Measurements from ENCODE around the gene PDE1A. TPM values are rescaled to one million over a fixed set of nuclear protein-coding genes. Genes with fewer than 3 reads are reported as not detected.
A peak's percentile ranks its signal among the peaks of the same experiment; 100 is the strongest.
"Not testable (repeated sequence)": the region's sequence is repeated elsewhere in the genome, so short reads cannot be mapped to it uniquely, and the experiment has no call there.

The PDE1A gene
- total RNA-seq, 1 donor from 2014 or later: 3.0 TPM

DNA sequence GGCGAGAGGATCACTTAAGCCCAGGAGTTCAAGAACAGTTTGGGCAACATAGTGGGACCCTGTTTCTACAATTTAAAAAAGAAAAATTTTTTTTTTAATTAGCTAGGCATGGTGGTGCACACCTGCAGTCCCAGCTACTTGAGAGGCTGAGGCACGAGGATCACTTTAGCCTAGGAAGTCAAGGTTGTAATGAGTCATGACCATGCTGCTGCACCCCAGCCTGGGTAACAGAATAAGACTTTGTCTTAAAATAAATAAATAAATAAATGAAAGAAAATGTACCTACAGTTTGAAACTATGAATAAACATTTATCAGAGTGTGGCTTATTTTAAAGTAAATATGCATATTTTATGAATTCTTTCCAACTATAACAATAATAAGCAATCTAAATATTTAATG lies 16.7 kb downstream of the PDE1A start:
- no peak for DNase-seq (ENCODE audit: low read depth in 2 of 2)

DNA sequence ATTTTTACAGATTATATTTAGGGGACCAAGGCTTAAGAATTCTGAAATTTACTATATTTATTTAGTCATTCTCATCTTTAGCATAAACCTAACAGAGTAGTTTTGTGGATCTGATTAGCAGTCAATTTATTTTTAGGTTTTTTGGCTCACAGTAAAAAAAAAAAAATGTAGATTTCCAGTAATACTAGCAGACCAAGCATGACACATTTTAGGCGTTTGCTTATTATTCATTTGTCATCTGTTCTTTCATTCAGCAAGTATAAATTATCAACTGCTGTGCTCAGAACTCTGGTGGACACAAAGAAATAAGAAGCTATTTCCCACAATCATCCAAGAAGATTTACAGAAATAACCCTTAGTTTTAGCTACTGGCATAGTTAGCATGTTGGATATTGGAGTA lies 20.6 kb downstream of the PDE1A start:
- no peak for DNase-seq (ENCODE audit: low read depth in 2 of 2)

DNA sequence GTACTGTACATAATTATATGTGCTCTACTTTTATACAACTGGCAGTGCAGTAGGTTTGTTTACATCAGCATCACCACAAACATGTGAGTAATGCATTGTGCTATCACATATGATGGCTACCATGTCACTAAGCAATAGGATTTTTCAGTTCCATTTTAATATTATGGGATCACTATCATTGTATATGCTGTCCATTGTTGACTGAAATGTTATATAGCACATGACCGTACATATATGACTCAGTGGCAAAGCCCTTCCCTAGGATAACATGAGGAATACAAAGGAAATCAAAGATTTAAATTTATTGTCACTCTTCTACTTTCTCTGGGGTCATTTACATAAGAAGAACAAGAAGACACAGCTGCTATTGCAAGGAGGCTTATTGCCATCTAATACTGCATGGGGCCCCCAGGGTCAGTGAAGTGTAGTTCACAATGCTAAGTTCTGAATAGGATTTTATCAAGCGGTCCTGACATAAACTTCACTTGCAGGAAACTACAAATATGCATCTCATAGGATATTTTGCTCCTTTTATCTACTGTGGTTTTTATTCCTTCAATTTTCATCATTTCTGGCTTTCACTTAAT lies 21.8 kb downstream of the PDE1A start:
- DNase-seq (ENCODE audit: low read depth in 2 of 2): no peak

DNA sequence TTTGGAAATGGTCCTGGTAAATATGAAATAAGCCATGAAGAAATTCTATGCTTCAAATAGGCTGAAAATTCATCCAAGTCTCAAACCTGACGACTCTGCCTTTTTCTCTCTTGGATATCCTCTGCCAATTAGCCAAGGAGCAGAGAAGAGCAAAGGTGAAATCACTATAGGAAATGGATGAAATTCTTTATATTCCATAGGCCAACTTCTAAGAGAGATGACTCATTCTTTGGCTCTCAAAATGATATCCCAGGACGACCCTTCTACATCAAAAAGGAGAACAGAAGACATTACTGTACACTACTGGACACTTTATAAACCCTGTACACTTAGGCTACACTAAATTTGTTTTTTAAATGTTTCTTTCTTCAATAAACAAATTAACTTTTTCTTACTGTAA lies 22.7 kb downstream of the PDE1A start:
- peak in 1 of 2 donors; percentile 56 for DNase-seq (ENCODE audit: low read depth in 2 of 2)

DNA sequence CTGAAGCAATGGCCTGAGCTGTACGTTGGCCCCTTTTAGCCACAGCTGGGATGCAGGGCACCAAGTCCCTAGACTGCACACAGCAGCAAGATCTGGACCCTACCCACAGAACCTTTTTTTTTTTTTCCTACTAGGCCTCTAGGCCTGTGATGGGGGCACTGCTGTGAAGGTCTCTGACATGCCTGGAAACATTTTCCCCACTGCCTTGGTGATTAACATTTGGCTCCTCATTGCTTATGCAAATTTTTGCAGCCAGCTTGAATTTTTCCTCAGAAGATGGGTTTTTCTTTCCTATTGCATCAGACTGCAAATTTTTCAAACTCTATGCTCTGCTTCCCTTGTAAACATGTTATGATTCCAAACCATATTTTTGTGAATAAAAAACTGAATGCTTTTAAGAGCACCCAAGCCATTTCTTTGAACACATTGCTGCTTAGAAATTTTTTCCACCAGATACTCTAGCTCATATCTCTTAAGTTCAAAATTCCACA lies 33.5 kb downstream of the PDE1A start:
- no peak for DNase-seq (ENCODE audit: low read depth in 2 of 2)

DNA sequence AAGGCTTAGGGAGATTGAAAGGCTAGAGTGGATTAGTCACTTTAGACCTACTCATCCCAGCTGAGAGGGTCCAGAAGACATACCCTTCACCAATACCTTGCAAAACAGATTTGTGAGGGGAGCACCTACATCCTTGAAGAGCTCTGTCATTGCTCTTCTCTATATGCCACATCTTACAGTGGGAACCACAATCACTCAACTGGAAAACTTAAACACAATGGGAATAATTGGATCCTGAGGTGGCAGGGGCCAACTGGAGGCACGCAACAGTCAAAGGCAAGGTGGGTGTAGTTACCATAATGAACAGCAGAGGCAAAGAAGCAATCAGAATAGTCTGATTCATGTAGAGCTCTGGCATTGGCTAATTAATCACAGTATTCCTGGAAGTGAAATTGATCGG lies 35.4 kb downstream of the PDE1A start:
- no peak for DNase-seq (ENCODE audit: low read depth in 2 of 2)

DNA sequence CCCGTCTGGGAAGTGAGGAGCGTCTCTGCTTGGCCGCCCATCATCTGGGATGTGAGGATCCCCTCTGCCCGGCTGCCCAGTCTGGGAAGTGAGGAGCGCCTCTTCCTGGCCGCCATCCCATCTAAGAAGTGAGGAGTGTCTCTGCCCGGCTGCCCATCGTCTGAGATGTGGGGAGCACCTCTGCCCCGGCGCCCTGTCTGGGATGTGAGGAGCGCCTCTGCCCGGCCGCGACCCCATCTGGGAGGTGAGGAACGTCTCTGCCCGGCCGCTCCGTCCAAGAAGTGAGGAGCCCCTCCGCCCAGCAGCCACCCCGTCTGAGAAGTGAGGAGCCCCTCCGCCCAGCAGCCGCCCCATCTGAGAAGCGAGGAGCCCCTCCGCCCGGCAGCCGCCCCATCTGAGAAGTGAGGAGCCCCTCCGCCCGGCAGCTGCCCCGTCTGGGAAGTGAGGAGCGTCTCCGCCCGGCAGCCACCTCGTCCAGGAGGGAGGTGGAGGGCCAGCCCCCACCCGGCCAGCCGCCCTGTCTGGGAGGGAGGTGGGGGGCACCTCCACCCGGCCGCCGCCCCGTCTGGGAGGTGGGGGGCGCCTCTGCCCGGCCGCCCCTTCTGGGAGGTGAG lies 40.5 kb downstream of the PDE1A start:
- DNase-seq (ENCODE audit: low read depth in 2 of 2): not testable (repeated sequence)

DNA sequence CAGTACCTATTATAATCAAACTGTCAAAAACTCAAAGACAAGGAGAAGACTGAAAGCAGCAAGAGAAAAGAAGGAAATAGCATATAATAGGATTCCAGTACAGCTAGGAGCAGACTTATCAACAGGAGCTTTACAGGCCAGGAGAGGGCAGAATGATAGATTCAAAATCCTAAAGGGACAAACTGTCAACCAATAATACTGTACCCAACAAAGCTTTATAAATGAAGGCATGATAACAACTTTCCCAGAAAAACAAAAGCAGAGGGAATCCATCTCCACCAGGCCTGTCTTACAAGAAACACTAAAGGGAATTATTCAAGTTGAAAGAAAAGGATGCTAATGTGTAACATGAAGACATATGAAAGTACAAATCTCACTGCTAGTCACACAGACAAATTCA lies 42.0 kb downstream of the PDE1A start:
- DNase-seq (ENCODE audit: low read depth in 2 of 2): no peak

DNA sequence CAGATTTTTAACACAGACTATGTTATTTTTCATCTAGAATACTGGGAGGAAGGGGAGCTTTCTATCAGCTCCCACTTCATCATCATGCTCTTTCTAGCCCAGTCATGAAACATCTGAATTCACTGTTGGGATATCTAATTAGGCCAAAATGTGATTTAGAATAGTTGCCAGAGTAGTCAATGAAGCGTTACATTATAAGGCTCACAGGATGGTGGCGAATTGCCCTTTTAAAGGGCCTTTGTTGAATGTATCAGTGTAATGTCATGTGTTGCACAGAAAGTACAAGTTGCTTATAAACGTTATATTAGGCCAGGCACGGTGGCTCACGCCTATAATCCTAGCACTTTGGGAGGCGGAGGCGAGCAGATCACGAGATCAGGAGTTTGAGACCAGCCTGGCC lies 45.6 kb downstream of the PDE1A start:
- DNase-seq (ENCODE audit: low read depth in 2 of 2): no peak

DNA sequence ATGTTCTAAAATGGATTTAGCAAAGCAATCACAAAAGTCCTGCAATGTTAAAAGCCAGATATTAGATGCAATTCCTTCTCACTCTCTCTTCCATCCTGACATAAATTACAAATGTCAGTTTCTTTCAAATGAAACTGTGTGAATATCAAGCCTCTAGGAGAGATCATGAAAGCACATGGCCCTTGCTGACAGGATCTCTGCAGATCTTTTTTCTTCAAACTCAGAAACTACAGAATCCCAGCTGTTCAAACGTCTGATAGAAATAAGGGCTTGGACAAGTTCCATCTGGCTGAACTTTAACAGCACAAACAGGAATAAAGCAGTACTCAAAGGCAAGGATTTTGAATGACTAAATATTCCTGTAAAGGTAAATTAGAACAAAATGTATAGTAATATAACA lies 47.6 kb downstream of the PDE1A start:
- DNase-seq (ENCODE audit: low read depth in 2 of 2): peak in 1 of 2 donors; percentile 11

DNA sequence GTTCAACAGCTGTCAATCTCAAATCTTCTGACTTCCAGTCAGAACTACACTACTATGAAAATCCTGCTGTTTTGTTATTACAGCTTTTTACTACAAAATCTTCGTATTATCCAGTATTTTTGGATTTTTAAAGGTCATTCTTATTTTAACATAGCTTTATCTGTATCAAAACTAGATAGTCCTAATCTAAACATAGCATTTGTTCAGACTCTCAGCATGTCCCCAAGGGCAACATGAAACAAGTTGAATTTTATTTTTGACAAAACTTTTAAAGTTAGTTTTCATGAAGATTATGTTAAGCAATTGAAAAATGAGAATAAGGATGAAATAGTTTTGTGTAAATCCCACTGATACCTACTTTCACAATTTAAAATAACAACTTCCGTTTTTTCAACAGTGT lies 48.1 kb downstream of the PDE1A start:
- DNase-seq (ENCODE audit: low read depth in 2 of 2): no peak

DNA sequence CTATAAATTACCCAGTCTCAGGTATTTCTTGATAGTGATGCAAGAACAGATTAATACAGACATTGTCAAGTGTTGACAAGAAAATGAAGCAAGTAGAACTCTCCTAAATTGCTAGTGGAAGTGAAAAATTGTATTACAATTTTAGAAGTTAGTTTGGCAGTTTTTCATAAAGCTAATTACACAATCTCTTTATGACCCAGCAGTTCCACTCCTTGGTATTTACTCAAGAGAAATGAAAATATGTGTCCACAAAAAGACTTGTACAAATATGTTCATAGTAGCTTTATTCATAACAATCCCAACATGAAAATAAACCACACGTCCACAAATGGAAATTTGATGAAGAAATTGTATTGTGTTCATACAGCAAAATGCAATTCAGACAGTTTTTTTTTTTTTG lies 49.4 kb downstream of the PDE1A start:
- DNase-seq (ENCODE audit: low read depth in 2 of 2): no peak

DNA sequence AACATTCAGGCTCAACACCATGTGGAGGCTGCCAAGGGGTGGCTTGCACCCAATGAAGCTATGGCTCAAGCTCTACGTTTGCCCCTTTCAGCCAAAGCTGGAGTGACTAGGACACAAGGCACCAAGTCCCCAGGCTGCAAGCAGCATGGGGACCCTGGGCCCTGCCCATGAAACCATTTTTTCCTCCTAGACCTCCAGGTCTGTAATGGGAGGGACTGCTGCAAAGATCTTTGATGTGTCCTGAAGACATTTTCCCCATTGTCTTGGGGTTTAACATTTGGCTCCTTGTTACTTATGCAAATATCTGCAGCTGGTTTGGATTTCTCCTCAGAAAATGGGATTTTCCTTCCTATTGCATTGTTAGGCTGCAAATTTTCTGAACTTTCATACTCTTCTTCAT lies 51.0 kb downstream of the PDE1A start:
- no peak for DNase-seq (ENCODE audit: low read depth in 2 of 2)

DNA sequence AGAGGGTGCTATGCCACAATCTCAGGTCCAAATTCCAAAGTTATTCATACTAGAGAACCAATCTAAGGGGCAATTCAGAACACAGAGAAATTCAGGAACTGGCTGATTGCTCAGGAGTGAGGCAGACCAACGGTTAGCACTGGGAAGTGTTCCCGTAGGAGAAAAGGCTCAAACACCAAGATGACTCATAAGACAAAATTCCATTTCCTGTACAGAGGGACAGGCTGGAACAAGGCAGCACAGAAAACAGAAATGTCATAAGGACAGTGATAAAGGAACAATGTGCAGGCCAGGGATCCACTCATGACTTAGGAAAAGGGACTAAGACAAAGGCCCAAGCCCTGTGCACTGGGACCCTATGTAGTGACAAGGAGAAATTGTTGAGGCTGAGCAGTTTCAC lies 54.2 kb downstream of the PDE1A start:
- peak in 1 of 2 donors; percentile 88 for DNase-seq (ENCODE audit: low read depth in 2 of 2)

DNA sequence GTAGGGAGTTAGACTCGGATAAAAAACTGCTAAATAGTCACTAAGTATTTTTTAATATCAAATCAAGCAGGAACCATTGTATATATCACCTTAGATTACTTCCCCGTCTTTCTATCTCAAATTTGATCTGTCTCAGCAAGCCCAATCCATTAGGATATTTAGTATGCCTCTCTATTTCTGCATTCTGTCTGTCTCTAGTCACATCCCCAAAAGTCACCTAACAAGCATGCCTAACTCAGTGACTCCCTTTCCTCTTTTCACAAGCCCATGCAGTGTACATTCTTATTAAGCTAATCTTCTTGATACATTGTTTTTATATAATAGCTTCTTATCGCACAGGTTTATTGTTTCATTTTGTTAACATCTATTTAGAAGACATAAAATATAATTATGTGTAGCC lies 57.8 kb downstream of the PDE1A start:
- no peak for DNase-seq (ENCODE audit: low read depth in 2 of 2)

DNA sequence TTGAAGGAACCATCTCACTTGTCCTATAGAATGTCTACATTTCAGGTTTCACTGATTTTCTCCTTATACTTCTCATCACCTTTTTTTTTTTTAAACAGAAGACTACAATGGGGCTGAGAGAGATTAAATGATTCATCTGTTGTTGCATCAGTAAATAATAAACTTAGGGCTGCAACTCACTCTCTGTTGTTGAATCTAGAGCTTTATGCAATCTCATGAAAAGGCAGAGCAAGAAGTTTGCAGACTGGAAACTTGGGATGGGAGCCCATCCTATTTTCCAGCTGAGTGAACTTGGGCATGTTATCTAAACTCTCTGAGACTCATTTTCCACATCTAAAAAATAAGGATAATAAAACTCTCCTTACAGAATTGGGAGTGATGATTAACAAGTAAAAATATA lies 58.4 kb downstream of the PDE1A start:
- no peak for DNase-seq (ENCODE audit: low read depth in 2 of 2)

DNA sequence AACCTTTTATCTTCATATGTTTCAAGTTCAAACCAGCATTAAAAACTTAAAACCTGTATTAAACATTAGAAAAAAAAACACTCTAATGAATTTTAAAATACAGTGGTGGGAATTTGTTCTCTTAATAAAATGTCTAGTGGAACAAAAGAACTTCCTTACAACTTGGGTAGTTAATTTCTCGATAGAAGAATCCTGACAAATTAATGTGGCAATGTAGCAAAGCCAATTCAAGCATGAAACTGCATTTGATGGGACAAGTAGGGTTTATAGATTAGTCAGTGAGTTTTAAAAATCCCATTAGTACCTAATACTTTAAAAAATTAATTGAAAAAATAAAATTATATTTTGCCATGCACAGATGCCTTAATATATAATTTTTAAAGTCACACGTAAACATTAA lies 59.4 kb downstream of the PDE1A start:
- DNase-seq (ENCODE audit: low read depth in 2 of 2): no peak

DNA sequence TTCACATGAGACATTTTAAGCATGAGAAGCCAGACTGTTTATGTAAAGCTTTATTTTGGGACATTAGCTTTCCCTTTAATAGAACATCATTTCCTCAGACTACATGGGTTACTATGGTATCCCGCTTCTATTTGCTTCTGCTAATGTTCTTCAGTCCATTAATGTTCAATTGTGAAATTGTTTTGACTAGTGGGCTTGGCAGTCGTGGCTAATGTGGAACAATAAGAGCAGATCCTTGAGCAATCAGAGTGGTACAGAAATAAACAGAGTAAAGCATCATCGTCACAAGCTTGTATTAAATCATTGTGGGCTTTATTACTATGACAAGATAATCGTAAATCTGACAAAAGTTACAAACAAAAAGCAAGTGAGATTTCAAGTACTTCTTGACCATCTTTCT lies 60.2 kb downstream of the PDE1A start:
- DNase-seq (ENCODE audit: low read depth in 2 of 2): peak in 1 of 2 donors; percentile 63

DNA sequence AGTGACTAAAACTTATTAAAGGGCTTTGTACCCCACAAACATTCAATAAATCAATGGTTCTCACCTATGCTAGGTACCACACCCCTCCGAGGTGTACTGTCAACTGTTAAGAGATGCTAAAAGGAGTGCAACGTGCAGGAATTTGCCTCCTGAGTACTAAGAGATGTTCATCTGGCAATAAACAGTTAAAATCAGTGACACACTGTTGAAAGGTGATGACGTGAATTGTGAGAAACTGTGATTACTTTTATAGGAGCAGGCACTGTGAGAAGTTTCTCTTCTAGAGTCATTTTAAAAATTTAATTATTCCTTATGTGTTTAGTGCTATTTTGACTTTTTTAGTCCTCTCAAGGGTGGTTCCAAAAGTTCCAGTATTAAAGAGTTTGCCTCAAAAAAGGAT lies 61.0 kb downstream of the PDE1A start:
- no peak for DNase-seq (ENCODE audit: low read depth in 2 of 2)

DNA sequence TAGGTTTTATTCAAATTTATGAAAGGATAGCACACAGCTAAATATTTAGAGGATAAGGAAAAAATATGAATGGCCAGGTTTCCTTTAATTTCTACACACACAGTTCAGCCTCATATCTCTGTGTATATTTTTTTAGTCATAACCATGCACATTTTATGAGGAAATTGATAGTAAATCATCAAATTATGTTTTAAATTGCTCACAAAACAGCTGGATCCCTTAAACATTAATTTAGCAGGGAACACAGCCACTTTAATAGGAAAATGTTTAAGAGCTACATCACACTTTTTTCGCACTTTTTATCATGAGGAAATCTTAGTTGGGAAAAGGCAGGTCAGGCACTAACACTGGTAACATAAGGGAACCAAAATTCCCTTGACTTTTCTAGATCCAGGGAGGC lies 65.4 kb downstream of the PDE1A start:
- no peak for DNase-seq (ENCODE audit: low read depth in 2 of 2)

DNA sequence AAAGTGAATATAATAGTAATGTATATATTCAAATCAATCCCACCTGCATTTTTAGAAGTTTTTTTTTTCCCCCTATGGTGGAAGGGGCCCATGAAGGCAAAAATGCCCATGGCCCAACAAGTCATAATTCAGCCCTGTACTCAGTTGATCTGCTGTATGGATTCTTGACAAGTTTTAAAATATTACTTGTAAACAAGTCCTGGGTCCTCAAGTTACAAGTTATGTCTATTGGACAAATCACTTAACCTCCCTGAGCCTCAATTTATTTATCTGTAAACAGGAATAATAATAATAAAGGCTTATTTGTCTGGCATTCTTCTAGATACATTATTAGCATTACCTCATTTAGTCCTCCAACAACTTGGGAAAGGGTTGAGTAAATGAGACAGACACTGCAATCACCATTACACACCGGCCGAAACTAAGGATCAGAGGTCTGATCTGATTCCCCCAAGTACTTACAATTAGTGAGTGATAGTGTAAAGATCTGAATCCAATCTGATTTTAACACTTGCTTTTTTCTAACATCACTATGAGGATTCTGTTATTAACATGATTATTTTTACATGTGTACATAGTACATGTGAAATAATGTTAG lies 66.1 kb downstream of the PDE1A start:
- DNase-seq (ENCODE audit: low read depth in 2 of 2): no peak

DNA sequence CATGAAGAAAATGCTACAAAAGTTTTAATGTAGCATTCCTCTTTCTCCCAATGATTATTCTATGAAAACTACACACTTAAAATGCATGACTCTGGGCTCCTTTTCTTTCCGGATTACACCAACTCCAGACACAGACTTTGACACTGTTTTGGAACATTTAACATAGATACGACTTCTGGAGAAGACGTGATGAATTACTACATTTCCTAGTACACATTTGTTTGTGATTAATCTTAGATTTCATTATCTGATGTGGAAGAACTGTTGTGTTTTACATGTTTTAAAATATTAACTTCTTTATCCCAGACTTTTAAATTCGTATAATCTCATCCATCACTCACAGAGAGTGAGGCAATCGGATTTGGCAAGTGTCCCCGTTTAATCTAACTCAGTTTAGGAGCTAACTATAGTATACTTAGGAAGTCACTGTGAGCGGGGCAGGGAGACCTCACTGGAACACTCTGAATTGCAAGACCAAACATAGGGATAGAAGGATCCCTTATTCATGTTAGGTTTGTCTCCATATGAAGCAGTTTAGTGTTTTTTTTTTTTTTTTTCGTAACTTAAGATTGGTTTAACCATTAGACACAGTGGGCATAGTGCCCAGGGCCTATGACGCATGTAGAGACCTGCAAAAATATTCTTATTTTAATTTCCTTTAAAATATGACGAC lies 66.7 kb downstream of the PDE1A start:
- peak in 1 of 2 donors; percentile 58 for DNase-seq (ENCODE audit: low read depth in 2 of 2)
